OCI-LY3 (cell line): ENCODE results near the gene WNT9A.

Experiments
- EZH2phosphoT487 ChIP-seq: fragments of 200-600 bp; shearing (Covaris generic); IDR thresholded peaks from 2 replicates; pipeline ENCODE4 v1.6.1; 2018; ENCODE audit warnings: antibody characterized with exemption, mixed run types, low read depth
- TF ChIP-seq, protein P1 (sequence below): fragments of 200-600, 300-600 bp; sonication (generic); IDR thresholded peaks from 2 replicates; pipeline ENCODE4 v1.5.1; 2014; ENCODE audit warnings: antibody characterized with exemption, low read length, low read depth

GRCh38 chr1:227886993-227887696, 60.6 kb downstream of the WNT9A start:
- TF ChIP-seq, protein P1, sequence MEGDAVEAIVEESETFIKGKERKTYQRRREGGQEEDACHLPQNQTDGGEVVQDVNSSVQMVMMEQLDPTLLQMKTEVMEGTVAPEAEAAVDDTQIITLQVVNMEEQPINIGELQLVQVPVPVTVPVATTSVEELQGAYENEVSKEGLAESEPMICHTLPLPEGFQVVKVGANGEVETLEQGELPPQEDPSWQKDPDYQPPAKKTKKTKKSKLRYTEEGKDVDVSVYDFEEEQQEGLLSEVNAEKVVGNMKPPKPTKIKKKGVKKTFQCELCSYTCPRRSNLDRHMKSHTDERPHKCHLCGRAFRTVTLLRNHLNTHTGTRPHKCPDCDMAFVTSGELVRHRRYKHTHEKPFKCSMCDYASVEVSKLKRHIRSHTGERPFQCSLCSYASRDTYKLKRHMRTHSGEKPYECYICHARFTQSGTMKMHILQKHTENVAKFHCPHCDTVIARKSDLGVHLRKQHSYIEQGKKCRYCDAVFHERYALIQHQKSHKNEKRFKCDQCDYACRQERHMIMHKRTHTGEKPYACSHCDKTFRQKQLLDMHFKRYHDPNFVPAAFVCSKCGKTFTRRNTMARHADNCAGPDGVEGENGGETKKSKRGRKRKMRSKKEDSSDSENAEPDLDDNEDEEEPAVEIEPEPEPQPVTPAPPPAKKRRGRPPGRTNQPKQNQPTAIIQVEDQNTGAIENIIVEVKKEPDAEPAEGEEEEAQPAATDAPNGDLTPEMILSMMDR: no peak
- no peak for TF ChIP-seq EZH2phosphoT487
